ENCODE data around the gene MRGPRE. TPM values are rescaled to one million over a fixed set of nuclear protein-coding genes. Genes with fewer than 3 reads are reported as not detected.

MRGPRE gene
- total RNA-seq, 1 experiment from 2014 or later = not detected

DNA sequence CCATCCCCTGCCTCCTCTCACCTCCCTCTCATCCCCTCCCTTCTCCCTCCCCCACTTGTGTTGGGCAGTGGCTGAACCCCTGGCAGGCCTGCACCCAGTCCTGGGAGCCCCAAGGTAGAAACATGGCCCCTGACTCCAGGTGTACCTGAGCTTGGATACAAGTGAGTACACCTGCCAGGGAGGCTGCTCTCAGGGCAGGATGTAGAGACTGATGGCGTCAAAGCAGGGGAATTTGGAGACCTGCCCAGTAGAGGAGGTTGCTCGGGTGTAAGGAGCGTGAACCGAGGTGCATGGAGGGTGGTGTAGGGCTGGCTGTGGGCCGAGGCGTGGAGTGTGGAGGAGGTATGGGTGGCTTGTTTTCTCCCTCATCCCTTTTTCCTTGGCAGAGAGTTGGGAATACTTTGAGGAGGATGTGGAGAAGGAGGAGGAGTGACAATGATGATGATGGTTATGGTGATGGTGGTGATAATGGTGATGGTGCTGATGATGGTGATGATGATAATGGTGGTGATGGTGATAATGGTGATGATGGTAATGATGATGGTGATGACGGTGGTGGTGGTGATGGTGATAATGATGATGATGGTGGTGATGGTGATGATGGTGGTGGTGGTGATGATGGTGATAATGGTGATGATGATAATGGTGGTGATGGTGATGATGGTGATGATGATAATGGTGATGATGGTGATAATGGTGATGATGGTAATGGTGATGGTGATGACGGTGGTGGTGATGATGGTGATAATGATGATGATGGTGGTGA, 25.9 kb downstream of the MRGPRE start:
- Histone ChIP-seq H3K56ac (ENCODE audit: insufficient read length, low read depth, low read length) (no peak overlapping the region), H3K23ac (ENCODE audit: insufficient read length, low read depth, low read length) (no peak overlapping the region), H3K9me3 (ENCODE audit: control insufficient read depth, low read depth, low read length) (no peaks in the 10 kb centered on the region), H2AK5ac (ENCODE audit: insufficient read length, low read length) (no peak overlapping the region), H3K9ac (ENCODE audit: extremely low read depth, insufficient read length, low read length) (no peak overlapping the region), H4K8ac (replicated peaks; ENCODE audit: insufficient read length, low read depth, low read length) (no peak overlapping the region), H3K18ac (ENCODE audit: insufficient read length, low read depth, low read length) (no peak overlapping the region), H2BK20ac (ENCODE audit: low read depth, low read length, poor library complexity, severe bottlenecking) (no peak overlapping the region), H3K14ac (ENCODE audit: insufficient read depth, low read length) (no peak overlapping the region), H3K27me3 (ENCODE audit: insufficient read depth, low read length) (peaks cover 9% of the 10 kb centered on the region; the same call in 1 of the 2 replicates), H3T11ph (ENCODE audit: low read length) (no peak overlapping the region), H2BK15ac (ENCODE audit: low read depth, low read length) (no peak overlapping the region), H3K27ac (ENCODE audit: insufficient read length, low read depth, low read length) (no peak overlapping the region), H2BK12ac (ENCODE audit: insufficient read length, low read depth, low read length) (no peak overlapping the region), H2AFZ (ENCODE audit: low read length) (no peak overlapping the region), H3K23me2 (ENCODE audit: insufficient read length, low read depth, low read length, poor library complexity, severe bottlenecking) (peaks cover 9% of the 10 kb centered on the region), H3K4me2 (ENCODE audit: insufficient read depth, insufficient read length, low read length) (no peak overlapping the region), H3K4ac (ENCODE audit: low read depth, low read length) (no peak overlapping the region), H3K79me2 (ENCODE audit: insufficient read depth, low read length) (no peaks in the 10 kb centered on the region), H3K79me1 (ENCODE audit: insufficient read depth, low read depth, low read length, poor library complexity, severe bottlenecking) (no peaks in the 10 kb centered on the region), H2BK5ac (ENCODE audit: insufficient read length, low read length) (no peak overlapping the region), H4K91ac (ENCODE audit: insufficient read length, low read depth, low read length) (no peak overlapping the region), H4K20me1 (ENCODE audit: control insufficient read depth, insufficient read depth, insufficient read length) (peaks cover 2% of the 10 kb centered on the region), H2BK120ac (ENCODE audit: low read depth, low read length, poor library complexity, severe bottlenecking) (no peak overlapping the region), H4K5ac (ENCODE audit: insufficient read length, low read depth, low read length) (peak overlapping the region; percentile 12), H3K4me1 (ENCODE audit: insufficient read depth, low read length) (no peaks in the 10 kb centered on the region)
- Mint-ChIP-seq H3K4me1 (peaks cover 8 to 9% of the 10 kb centered on the region in 2 experiments), H3K27me3 (ENCODE audit: low read depth) (peaks cover 54% of the 10 kb centered on the region), H3K9me3 (no peaks in the 10 kb centered on the region), H3K36me3 (ENCODE audit: insufficient read depth in 1 of 3, low read depth in 3 of 3) (no peaks in the 10 kb centered on the region), H3K27ac (no peak overlapping the region), H3K4me3 (no peak overlapping the region)
- TF ChIP-seq, protein P1, sequence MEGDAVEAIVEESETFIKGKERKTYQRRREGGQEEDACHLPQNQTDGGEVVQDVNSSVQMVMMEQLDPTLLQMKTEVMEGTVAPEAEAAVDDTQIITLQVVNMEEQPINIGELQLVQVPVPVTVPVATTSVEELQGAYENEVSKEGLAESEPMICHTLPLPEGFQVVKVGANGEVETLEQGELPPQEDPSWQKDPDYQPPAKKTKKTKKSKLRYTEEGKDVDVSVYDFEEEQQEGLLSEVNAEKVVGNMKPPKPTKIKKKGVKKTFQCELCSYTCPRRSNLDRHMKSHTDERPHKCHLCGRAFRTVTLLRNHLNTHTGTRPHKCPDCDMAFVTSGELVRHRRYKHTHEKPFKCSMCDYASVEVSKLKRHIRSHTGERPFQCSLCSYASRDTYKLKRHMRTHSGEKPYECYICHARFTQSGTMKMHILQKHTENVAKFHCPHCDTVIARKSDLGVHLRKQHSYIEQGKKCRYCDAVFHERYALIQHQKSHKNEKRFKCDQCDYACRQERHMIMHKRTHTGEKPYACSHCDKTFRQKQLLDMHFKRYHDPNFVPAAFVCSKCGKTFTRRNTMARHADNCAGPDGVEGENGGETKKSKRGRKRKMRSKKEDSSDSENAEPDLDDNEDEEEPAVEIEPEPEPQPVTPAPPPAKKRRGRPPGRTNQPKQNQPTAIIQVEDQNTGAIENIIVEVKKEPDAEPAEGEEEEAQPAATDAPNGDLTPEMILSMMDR (conservative IDR thresholded peaks at IDR 0.05) = no peak
- no CpG with 5 or more reads among the region's 8 CpGs for WGBS (ENCODE audit: extremely low coverage, insufficient read length, low lambda C conversion rate)
- no peak for DNase-seq
